Measurements from ENCODE around the gene GATC.

GATC gene

DNA sequence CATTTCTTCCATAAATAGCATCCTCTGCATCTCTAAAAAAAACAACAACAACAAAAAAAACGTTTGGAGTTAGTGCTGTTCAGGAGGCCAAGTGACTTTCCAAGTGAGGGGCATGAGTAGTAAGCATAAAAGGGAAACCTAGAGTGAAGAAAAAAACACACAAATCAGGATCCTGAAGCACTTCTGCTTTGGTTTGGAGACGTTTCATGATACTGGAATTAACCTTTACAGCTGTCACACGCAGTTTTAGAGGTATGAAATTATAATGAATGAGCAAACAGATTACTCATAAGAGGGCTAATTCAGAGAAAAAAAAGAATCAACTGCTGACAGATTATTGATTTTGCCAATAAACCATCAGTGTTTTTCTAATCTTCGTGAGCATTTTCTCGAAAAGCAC lies 19.5 kb downstream of the GATC start:
- no peaks in the 10 kb centered on the region for H3K27me3 ChIP-seq (ENCODE audit: control insufficient read depth, insufficient read depth, low read length)
- H3K9me3 ChIP-seq (ENCODE audit: control insufficient read depth, low read length): no peaks in the 10 kb centered on the region
- no peak overlapping the region for H3K9ac ChIP-seq (ENCODE audit: low read length)
- no peak overlapping the region for H3K4me3 ChIP-seq (ENCODE audit: low read length)
- peaks cover 11% of the 10 kb centered on the region for H3K36me3 ChIP-seq (ENCODE audit: control insufficient read depth, insufficient read depth, low read length)
- H3K4me1 ChIP-seq (ENCODE audit: control insufficient read depth, insufficient read depth, low read length): peaks cover 5% of the 10 kb centered on the region

DNA sequence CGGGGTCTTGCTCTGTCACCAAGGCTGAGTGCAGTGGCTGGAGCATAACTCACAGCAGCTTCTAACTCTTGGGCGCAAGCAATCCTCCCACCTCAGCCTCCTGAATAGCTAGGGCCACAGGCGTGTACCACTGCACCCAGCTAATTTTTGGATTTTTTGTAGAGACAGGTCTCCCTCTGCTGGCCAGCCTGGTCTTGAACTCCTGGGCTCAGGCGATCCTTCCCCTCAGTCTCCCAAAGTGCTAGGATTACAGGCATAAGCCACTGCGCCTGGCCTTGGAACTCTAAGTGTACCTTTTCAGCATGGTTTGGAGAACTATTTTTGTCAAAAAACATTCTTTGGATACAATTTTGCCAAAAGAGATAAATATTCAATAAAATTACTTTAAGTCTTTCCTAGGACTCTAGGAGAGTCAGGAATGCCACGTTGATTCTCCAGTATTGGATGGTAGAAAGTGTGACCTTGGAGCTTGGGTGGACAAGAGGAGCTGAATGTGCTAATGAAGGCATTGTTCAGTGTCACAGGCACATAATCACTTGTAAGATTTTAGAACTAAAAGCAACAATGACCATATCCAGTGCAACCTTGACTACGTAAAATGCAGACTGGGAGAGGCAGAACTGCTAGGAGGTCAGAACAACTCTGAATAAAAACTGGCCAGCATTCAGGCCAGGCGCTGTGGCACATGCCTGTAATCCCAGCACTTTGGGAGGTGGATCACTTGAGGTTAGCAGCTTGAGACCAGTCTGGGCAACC lies 20.5 kb downstream of the GATC start:
- H3K4me3 ChIP-seq (ENCODE audit: low read length): no peak overlapping the region
- no peaks in the 10 kb centered on the region for H3K9me3 ChIP-seq (ENCODE audit: control insufficient read depth, low read length)
- peaks cover 10% of the 10 kb centered on the region for H3K4me1 ChIP-seq (ENCODE audit: control insufficient read depth, insufficient read depth, low read length)
- peaks cover 11% of the 10 kb centered on the region for H3K36me3 ChIP-seq (ENCODE audit: control insufficient read depth, insufficient read depth, low read length)
- H3K9ac ChIP-seq (ENCODE audit: low read length): no peak overlapping the region
- no peaks in the 10 kb centered on the region for H3K27me3 ChIP-seq (ENCODE audit: control insufficient read depth, insufficient read depth, low read length)

DNA sequence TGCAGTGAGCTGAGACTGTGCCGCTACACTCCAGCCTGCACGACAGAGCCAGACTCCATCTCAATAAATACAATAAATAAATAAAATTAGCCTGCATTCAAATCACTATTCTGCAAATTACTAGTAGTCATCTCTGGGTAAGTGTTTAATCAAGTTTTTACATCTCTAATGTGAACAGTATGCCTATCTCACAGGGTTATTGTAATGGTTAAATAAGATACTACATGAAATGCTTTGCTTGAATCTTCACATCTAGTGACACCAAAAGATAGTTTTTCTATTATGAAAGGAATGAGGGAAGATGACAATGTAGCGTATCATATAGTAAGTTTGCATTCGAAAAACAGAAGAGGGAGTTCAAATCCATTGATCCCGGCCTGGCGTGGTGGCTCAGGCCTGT lies 21.2 kb downstream of the GATC start:
- Histone ChIP-seq H3K4me3 (ENCODE audit: low read length) (no peak overlapping the region), H3K4me1 (ENCODE audit: control insufficient read depth, insufficient read depth, low read length) (peaks cover 10% of the 10 kb centered on the region), H3K9me3 (ENCODE audit: control insufficient read depth, low read length) (no peaks in the 10 kb centered on the region), H3K36me3 (ENCODE audit: control insufficient read depth, insufficient read depth, low read length) (peaks cover 11% of the 10 kb centered on the region), H3K27me3 (ENCODE audit: control insufficient read depth, insufficient read depth, low read length) (no peaks in the 10 kb centered on the region), H3K9ac (ENCODE audit: low read length) (no peak overlapping the region)

DNA sequence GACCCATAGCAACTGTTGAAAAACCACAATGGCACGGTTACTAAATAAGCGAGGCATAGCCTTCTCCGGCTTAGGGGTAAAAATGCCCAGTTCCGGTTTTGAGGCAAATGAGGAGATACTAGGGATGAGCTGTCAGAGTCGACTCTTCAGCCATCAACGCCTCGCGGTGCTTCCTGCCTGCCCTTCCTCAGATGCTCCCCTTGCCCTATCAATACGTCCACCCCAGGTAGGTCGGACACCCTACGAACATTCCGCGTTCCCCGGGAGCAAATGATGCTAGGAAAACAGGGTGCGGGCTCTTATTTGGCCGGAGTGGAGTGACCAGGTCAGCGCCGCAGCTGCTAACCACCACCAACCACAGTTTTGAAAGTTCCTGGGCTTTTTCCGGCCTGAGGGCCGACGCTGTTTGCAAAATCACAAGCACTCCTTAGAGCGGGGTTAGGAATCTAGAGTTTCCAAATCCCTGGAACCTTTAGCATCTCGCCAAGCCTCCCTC lies 22.1 kb downstream of the GATC start:
- H3K9me3 ChIP-seq (ENCODE audit: control insufficient read depth, low read length): no peaks in the 10 kb centered on the region
- H3K27me3 ChIP-seq (ENCODE audit: control insufficient read depth, insufficient read depth, low read length): no peaks in the 10 kb centered on the region
- H3K4me1 ChIP-seq (ENCODE audit: control insufficient read depth, insufficient read depth, low read length): peaks cover 10% of the 10 kb centered on the region
- H3K36me3 ChIP-seq (ENCODE audit: control insufficient read depth, insufficient read depth, low read length): peaks cover 8% of the 10 kb centered on the region
- peak overlapping the region; percentile 77 for H3K9ac ChIP-seq (ENCODE audit: low read length)
- peak overlapping the region; percentile 57 for H3K4me3 ChIP-seq (ENCODE audit: low read length)

DNA sequence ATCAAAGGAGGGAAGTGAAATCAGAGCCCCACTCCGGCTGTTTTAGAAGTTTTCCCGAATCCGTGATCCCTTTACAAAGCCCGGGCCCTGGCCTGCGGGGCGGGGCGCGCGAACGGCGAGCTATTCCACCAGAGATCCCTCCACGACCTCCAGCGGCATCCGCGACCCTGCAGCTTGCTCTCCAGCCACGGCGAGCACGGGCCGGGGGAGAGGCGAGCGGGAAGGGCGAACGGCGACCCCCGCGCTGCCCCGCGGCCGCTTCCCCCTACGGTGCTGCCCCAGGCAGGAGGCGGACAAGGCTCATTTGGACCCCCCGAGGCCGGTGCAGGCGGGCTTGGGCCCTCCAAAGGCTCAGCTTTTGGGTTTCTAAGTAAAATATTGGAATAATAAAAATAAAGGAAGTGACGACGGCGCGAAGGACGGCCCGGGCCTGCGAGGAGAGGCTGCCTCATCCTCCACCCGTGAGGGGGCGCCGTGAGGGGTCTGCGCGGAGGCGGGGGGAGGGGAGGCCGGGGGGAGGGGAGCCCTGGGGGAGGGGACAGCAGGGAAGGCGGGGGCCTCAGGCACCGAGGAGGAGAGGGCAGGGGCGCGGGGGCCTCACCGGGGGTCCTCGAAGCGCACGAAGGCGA lies 22.7 kb downstream of the GATC start:
- Histone ChIP-seq H3K27me3 (ENCODE audit: control insufficient read depth, insufficient read depth, low read length) (no peaks in the 10 kb centered on the region), H3K4me1 (ENCODE audit: control insufficient read depth, insufficient read depth, low read length) (peaks cover 10% of the 10 kb centered on the region), H3K36me3 (ENCODE audit: control insufficient read depth, insufficient read depth, low read length) (peaks cover 2% of the 10 kb centered on the region), H3K9me3 (ENCODE audit: control insufficient read depth, low read length) (no peaks in the 10 kb centered on the region), H3K9ac (ENCODE audit: low read length) (peak overlapping the region; percentile 77), H3K4me3 (ENCODE audit: low read length) (peak overlapping the region; percentile 57)

DNA sequence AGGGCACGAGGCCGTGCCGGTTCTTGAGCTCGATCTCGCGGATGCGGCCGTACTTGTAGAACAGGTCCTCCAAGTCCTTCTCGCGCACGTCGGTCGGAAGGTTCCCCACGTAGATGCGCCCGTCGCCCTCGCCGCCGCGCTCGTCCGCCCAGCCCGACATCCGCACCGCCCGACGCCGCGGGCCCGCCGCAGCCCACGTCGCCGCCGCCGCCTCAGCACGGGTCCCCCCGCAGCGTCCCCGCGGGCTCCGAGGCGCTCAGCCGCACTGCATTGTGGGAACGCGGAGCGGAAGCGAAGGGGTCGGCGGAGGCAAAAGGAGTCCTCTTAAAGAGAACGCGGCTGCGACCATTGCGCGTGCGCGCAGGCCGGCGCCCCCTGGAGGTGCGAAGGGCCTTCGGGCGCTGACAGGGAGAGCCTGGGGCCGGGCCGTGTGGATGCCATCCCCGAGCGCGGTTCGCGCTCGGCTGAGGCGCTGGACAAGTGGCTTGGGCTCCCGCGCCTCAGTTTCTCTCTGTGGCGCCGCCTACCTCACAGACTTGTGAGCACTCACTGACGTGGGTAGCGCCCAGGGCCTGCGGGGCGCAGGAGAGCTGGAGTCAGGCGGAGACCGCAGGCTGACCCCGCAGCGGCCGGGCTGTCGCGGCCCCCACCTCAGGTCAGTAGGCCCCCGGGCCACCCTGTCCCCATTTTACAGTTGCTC lies 23.4 kb downstream of the GATC start, which contains the start of gene SRSF9:
Gene SRSF9, minus strand, starts transcription at position 299 of the 700 bp plus-strand sequence. Its CDS starts 139 bp downstream, at position 160.
- no peaks in the 10 kb centered on the region for H3K36me3 ChIP-seq (ENCODE audit: control insufficient read depth, insufficient read depth, low read length)
- H3K4me3 ChIP-seq (ENCODE audit: low read length): peak within 1 kb of the TSS; percentile 77
- H3K4me1 ChIP-seq (ENCODE audit: control insufficient read depth, insufficient read depth, low read length): peaks cover 10% of the 10 kb centered on the region
- no peaks in the 10 kb centered on the region for H3K27me3 ChIP-seq (ENCODE audit: control insufficient read depth, insufficient read depth, low read length)
- H3K9ac ChIP-seq (ENCODE audit: low read length): peak within 1 kb of the TSS; percentile 77
- no peaks in the 10 kb centered on the region for H3K9me3 ChIP-seq (ENCODE audit: control insufficient read depth, low read length)

DNA sequence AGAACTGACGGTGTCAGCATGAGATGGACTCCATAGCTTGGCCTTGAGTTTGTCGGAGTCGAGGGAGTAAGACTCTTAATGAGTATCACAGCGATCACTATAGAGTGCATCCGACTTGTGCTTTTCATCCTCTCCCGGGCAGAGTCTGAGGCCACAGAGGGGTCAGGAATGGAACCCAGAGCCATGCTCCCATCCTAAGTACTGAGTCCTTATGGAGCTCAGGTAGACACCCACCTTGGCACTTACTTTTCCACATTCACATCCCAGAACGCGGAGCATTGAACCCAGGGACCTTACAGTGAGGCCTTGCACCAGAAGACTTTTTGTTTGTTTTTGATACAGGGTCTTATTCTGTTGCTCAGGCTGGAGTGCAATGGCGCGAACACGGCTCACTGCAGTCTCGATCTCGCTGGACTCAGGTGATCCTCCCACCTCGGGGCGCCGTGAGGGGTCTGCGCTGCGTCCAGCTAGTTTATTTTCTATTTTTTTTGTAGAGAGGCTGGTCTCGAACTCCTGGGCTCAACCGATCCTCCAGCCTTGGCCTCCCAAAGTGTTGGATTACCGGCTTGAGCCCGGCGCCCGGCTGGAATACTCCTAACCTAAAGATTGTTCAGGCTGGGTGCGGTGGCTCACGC lies 24.0 kb downstream of the GATC start:
- Histone ChIP-seq H3K36me3 (ENCODE audit: control insufficient read depth, insufficient read depth, low read length) (no peaks in the 10 kb centered on the region), H3K27me3 (ENCODE audit: control insufficient read depth, insufficient read depth, low read length) (no peaks in the 10 kb centered on the region), H3K9ac (ENCODE audit: low read length) (peak overlapping the region; percentile 77), H3K4me1 (ENCODE audit: control insufficient read depth, insufficient read depth, low read length) (peaks cover 10% of the 10 kb centered on the region), H3K4me3 (ENCODE audit: low read length) (peak overlapping the region; percentile 77), H3K9me3 (ENCODE audit: control insufficient read depth, low read length) (no peaks in the 10 kb centered on the region)

DNA sequence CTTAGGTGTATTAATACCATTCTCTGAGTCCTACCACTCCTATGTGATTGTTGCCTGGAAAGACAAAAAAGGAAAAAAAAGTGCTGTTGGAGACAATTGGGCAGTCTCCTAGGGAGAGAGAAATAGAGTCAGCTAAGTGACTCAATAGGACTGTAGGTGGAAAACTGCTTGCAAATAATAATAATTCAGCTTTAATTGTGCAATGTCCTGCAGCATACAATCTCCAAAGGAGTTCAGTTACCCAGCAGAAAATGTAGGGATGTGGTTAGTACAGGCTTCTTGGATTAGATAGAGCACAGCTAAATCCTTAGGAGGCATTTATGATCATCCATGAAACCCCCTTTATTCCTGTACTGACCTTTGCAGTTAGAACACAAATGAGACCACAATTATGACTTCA lies 26.3 kb downstream of the GATC start:
- H3K4me1 ChIP-seq (ENCODE audit: control insufficient read depth, insufficient read depth, low read length): peaks cover 5% of the 10 kb centered on the region
- no peak overlapping the region for H3K4me3 ChIP-seq (ENCODE audit: low read length)
- H3K27me3 ChIP-seq (ENCODE audit: control insufficient read depth, insufficient read depth, low read length): no peaks in the 10 kb centered on the region
- H3K9ac ChIP-seq (ENCODE audit: low read length): no peak overlapping the region
- no peaks in the 10 kb centered on the region for H3K36me3 ChIP-seq (ENCODE audit: control insufficient read depth, insufficient read depth, low read length)
- no peaks in the 10 kb centered on the region for H3K9me3 ChIP-seq (ENCODE audit: control insufficient read depth, low read length)

DNA sequence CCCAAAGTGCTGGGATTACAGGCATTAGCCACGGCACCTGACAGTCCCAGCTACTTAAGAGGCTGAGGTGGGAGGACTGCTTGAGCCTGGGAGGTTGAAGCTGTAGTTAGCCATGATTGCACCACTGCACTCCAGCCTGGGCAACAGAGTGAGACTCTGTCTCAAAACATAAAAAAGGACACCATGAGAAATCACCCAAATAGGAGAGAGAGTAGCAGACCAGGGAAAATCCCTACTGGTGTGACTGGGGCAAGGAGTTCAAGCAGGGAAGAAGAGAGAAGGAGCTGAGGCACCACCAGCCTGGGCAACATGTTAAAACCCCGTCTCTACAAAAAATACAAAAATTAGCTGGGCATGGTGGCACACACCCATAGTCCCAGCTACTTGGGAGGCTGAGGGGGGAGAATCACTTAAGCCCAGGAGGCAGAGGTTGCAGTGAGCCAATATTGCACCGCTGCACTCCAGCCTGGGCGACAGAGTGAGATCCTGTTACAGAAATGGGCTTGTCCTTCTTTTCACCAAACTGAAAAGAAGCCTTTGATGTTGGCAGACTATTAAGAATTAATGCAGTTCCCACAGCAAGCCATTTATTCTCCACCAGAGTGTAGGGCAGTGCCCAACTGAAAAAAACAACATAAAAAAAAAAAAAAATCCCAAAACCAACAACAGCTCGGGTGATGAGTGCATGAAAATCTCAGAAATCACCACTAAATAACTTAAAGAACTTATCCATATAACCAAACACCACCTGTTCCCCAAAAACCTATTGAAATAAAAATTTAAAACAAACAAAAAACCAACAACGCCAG lies 27.8 kb downstream of the GATC start:
- Histone ChIP-seq H3K9ac (ENCODE audit: low read length) (no peak overlapping the region), H3K4me1 (ENCODE audit: control insufficient read depth, insufficient read depth, low read length) (peaks cover 5% of the 10 kb centered on the region), H3K27me3 (ENCODE audit: control insufficient read depth, insufficient read depth, low read length) (no peaks in the 10 kb centered on the region), H3K36me3 (ENCODE audit: control insufficient read depth, insufficient read depth, low read length) (no peaks in the 10 kb centered on the region), H3K4me3 (ENCODE audit: low read length) (no peak overlapping the region), H3K9me3 (ENCODE audit: control insufficient read depth, low read length) (no peaks in the 10 kb centered on the region)

DNA sequence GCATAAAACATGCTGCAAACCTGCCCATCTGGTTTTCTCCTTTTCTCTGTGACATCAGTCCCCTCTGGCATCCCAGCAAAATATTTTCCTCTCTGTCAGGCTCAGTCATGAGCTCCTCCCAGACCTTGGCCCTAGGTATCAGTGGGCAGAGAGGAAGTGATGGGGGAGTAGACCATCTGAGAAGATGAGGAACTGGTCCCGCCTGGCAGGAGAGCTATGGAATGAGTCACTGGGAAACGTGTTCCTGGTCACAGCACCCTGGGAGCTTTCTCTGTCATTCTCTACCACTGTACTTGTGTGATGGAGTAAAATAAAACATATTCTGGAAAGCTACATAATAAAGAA lies 28.3 kb downstream of the GATC start:
- no peak overlapping the region for H3K9ac ChIP-seq (ENCODE audit: low read length)
- H3K27me3 ChIP-seq (ENCODE audit: control insufficient read depth, insufficient read depth, low read length): no peaks in the 10 kb centered on the region
- no peaks in the 10 kb centered on the region for H3K36me3 ChIP-seq (ENCODE audit: control insufficient read depth, insufficient read depth, low read length)
- peaks cover 5% of the 10 kb centered on the region for H3K4me1 ChIP-seq (ENCODE audit: control insufficient read depth, insufficient read depth, low read length)
- no peaks in the 10 kb centered on the region for H3K9me3 ChIP-seq (ENCODE audit: control insufficient read depth, low read length)
- no peak overlapping the region for H3K4me3 ChIP-seq (ENCODE audit: low read length)

DNA sequence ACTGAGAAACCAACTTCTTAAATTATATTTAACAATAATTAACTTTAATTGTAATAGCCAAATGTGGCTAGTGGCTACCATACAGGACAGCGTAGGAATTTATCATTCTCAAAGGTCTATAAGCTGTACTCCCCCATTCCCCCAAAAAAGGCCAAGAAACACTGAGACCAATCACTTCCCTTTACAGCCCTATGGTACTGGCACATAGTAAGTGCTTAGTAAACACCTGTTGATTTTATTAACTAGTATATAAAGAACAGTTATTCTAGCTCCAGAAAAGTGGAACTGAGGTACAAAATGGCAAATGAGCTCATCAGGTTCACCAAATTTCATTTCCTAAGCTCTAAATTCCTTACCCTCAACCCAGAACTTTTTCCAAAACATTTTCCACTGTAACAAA lies 29.4 kb downstream of the GATC start:
- Histone ChIP-seq H3K4me3 (ENCODE audit: low read length) (no peak overlapping the region), H3K4me1 (ENCODE audit: control insufficient read depth, insufficient read depth, low read length) (peaks cover 5% of the 10 kb centered on the region), H3K9me3 (ENCODE audit: control insufficient read depth, low read length) (no peaks in the 10 kb centered on the region), H3K36me3 (ENCODE audit: control insufficient read depth, insufficient read depth, low read length) (no peaks in the 10 kb centered on the region), H3K27me3 (ENCODE audit: control insufficient read depth, insufficient read depth, low read length) (no peaks in the 10 kb centered on the region), H3K9ac (ENCODE audit: low read length) (no peak overlapping the region)

Data from mucosa of stomach (tissue), 1 donor.